OCI-LY7 (cell line): ENCODE data around the gene TRAPPC6A.

Experiments used
- CTCF ChIP-seq: fragments of 200-600 bp; sonication (generic); conservative IDR thresholded peaks from 2 replicates; pipeline ENCODE4 v1.5.1; 2014; ENCODE audit warnings: mild to moderate bottlenecking, antibody characterized with exemption, low read length, moderate library complexity, mixed read lengths
- EZH2phosphoT487 ChIP-seq: fragments of 200-600 bp; sonication (generic); IDR thresholded peaks from 2 replicates; pipeline ENCODE4 v1.6.1; 2018; ENCODE audit warnings: low read depth, borderline replicate concordance, mild to moderate bottlenecking, mixed run types, antibody characterized with exemption, low read length, moderate library complexity, mixed read lengths

GRCh38 chr19:45154064-45154827, 23.8 kb downstream of the TRAPPC6A start:
- TF ChIP-seq CTCF (no peak), EZH2phosphoT487 (no peak)
